Astrocyte (in vitro differentiated cells and primary cell): Measurements from ENCODE around the gene PLPPR1. TPM values are rescaled to one million over a fixed set of nuclear protein-coding genes. Genes with fewer than 3 reads are reported as not detected.

Experiments
- DNase-seq: peaks from one replicate; pipeline ENCODE4 v3.0.0-alpha.2; 2010; ENCODE audit warnings: low read depth
- FAIRE-seq: peaks from 2 replicates; lab custom pipeline; 2011; peaks lifted over from hg19 to GRCh38; lab: Jason Lieb, UNC
- H2AFZ ChIP-seq: 2 replicates; pipeline ENCODE4 v1.6.0; 2012; ENCODE audit warnings: low read depth, low read length, inconsistent platforms
- H3K27ac ChIP-seq: 2 replicates; pipeline ENCODE4 v1.5.1; 2011; ENCODE audit warnings: low read depth, low read length, inconsistent platforms
- H3K27me3 ChIP-seq: 2 replicates; pipeline ENCODE4 v1.6.0; 2011; ENCODE audit warnings: low read length, inconsistent platforms; ENCODE audit not compliant: insufficient read depth
- H3K36me3 ChIP-seq: 2 replicates; pipeline ENCODE4 v1.5.1; 2011; ENCODE audit warnings: low read length, inconsistent platforms; ENCODE audit not compliant: insufficient read depth
- H3K4me1 ChIP-seq: 2 replicates; pipeline ENCODE4 v1.5.1; 2011; ENCODE audit warnings: low read length, inconsistent platforms; ENCODE audit not compliant: insufficient read depth
- H3K4me2 ChIP-seq: 2 replicates; pipeline ENCODE4 v1.6.0; 2012; ENCODE audit warnings: low read length, inconsistent platforms
- H3K4me3 ChIP-seq: 2 replicates; pipeline ENCODE4 v1.5.1; 2011; ENCODE audit warnings: low read depth, mild to moderate bottlenecking, low read length, inconsistent platforms; ENCODE audit not compliant: insufficient read depth
- H3K79me2 ChIP-seq: 2 replicates; pipeline ENCODE4 v1.6.0; 2012; ENCODE audit warnings: mild to moderate bottlenecking, low read length, inconsistent platforms; ENCODE audit not compliant: insufficient read depth
- H3K9ac ChIP-seq: 2 replicates; pipeline ENCODE4 v1.6.0; 2012; ENCODE audit warnings: mild to moderate bottlenecking, low read length, inconsistent platforms
- H3K9me3 ChIP-seq: 2 replicates; pipeline ENCODE4 v1.5.1; 2012; ENCODE audit warnings: low read depth, mild to moderate bottlenecking, low read length, inconsistent platforms; ENCODE audit not compliant: insufficient read depth
- H4K20me1 ChIP-seq: 2 replicates; pipeline ENCODE4 v1.6.0; 2012; ENCODE audit warnings: low read length, inconsistent platforms; ENCODE audit not compliant: insufficient read depth
- H3K27ac Mint-ChIP-seq: one replicate; pipeline ENCODE4 v1.8.0; 2021; ENCODE audit warnings: mild to moderate bottlenecking, mixed read lengths; ENCODE audit not compliant: unreplicated experiment
- H3K27me3 Mint-ChIP-seq: one replicate; pipeline ENCODE4 v1.8.0; 2021; ENCODE audit warnings: low read depth, mixed read lengths; ENCODE audit not compliant: unreplicated experiment
- H3K36me3 Mint-ChIP-seq: one replicate; pipeline ENCODE4 v1.8.0; 2021; ENCODE audit warnings: low read depth, mixed read lengths; ENCODE audit not compliant: unreplicated experiment
- H3K4me1 Mint-ChIP-seq: one replicate; pipeline ENCODE4 v1.8.0; 2021; ENCODE audit warnings: low read depth, mixed read lengths; ENCODE audit not compliant: unreplicated experiment
- H3K4me3 Mint-ChIP-seq: one replicate; pipeline ENCODE4 v1.8.0; 2021; ENCODE audit warnings: mild to moderate bottlenecking, moderate library complexity, mixed read lengths; ENCODE audit not compliant: unreplicated experiment
- H3K9me3 Mint-ChIP-seq: one replicate; pipeline ENCODE4 v1.8.0; 2021; ENCODE audit warnings: mild to moderate bottlenecking, mixed read lengths; ENCODE audit not compliant: unreplicated experiment
- EZH2 ChIP-seq: IDR thresholded peaks from 2 replicates; pipeline ENCODE4 v1.6.1; 2012; ENCODE audit warnings: mild to moderate bottlenecking, low read length, inconsistent platforms; ENCODE audit not compliant: insufficient read depth
- total RNA-seq: library from RNA; stranded (reverse); gene quantifications from 2 replicates; pipeline ENCODE4 v1.2.1, GENCODE V29; 2021
- TF ChIP-seq, protein P1 (sequence below): IDR thresholded peaks from 2 replicates; pipeline ENCODE4 v1.5.1; 2011; ENCODE audit warnings: low read depth, mild to moderate bottlenecking, inconsistent platforms, low read length, moderate library complexity; ENCODE audit not compliant: insufficient read depth

PLPPR1 gene
- total RNA-seq, 1 donor from 2014 or later: not detected

DNA sequence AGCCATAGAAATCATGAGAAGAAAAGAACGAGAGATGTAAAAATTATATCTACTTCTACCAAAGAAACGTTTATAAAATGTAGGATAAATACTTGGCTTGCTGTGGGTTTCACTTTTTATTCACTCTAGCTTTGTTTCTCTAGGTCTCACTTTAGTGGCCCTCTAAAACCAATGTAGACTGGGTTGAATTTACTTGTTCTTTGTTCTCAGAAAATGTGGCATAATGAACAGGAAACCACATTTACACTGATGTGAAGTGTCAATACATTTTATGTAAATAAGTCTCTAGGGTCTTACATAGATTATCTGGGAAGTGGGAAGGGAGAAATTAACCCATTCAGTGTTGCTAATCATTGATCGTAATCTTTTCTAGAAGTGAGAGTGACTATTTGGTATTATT, 58.9 kb downstream of the PLPPR1 start:
- Mint-ChIP-seq H3K27ac (no peak overlapping the region), H3K4me1 (no peaks in the 10 kb centered on the region), H3K9me3 (no peaks in the 10 kb centered on the region), H3K4me3 (no peak overlapping the region), H3K36me3 (no peaks in the 10 kb centered on the region), H3K27me3 (peaks cover 4% of the 10 kb centered on the region)
- H2AFZ ChIP-seq: no peak overlapping the region
- H4K20me1 ChIP-seq: no peaks in the 10 kb centered on the region
- FAIRE-seq (peak; percentile 13), DNase-seq (no peak)
- no peaks in the 10 kb centered on the region for H3K4me1 ChIP-seq
- no peak for TF ChIP-seq EZH2
- TF ChIP-seq, protein P1, sequence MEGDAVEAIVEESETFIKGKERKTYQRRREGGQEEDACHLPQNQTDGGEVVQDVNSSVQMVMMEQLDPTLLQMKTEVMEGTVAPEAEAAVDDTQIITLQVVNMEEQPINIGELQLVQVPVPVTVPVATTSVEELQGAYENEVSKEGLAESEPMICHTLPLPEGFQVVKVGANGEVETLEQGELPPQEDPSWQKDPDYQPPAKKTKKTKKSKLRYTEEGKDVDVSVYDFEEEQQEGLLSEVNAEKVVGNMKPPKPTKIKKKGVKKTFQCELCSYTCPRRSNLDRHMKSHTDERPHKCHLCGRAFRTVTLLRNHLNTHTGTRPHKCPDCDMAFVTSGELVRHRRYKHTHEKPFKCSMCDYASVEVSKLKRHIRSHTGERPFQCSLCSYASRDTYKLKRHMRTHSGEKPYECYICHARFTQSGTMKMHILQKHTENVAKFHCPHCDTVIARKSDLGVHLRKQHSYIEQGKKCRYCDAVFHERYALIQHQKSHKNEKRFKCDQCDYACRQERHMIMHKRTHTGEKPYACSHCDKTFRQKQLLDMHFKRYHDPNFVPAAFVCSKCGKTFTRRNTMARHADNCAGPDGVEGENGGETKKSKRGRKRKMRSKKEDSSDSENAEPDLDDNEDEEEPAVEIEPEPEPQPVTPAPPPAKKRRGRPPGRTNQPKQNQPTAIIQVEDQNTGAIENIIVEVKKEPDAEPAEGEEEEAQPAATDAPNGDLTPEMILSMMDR: no peak
- H3K27ac ChIP-seq: no peak overlapping the region
- no peaks in the 10 kb centered on the region for H3K9me3 ChIP-seq
- H3K9ac ChIP-seq: no peak overlapping the region
- H3K4me3 ChIP-seq: no peak overlapping the region
- no peak overlapping the region for H3K4me2 ChIP-seq
- no peaks in the 10 kb centered on the region for H3K79me2 ChIP-seq
- no peaks in the 10 kb centered on the region for H3K36me3 ChIP-seq
- no peaks in the 10 kb centered on the region for H3K27me3 ChIP-seq

DNA sequence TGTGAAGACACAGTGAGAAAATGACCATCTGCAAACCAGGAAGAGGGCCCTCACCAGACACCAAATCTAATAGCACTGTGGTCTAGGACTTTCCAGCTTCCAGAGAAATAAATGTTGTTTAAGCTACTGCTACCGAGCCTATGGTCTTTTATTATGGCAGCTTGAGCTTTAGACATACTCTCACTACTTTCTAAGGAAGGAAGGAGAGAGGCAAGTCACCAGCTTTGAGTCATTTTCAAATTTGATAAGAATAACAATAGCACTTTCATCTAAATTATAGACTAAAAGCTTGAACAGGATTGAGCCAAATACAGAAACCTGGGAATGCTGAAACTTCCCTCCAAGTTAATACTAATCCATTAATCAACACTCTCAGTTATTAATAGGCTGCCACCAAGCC, 64.4 kb downstream of the PLPPR1 start:
- H3K27ac Mint-ChIP-seq: no peak overlapping the region
- DNase-seq (no peak), FAIRE-seq (no peak)
- no peak for TF ChIP-seq EZH2
- TF ChIP-seq, protein P1: no peak
- Histone ChIP-seq H3K9me3 (no peaks in the 10 kb centered on the region), H3K27me3 (no peaks in the 10 kb centered on the region), H3K79me2 (no peaks in the 10 kb centered on the region), H3K4me1 (no peaks in the 10 kb centered on the region), H3K4me3 (no peak overlapping the region), H2AFZ (no peak overlapping the region), H3K36me3 (no peaks in the 10 kb centered on the region), H3K27ac (no peak overlapping the region), H3K4me2 (no peak overlapping the region), H4K20me1 (no peaks in the 10 kb centered on the region), H3K9ac (no peak overlapping the region)
- H3K9me3 Mint-ChIP-seq: no peaks in the 10 kb centered on the region
- H3K36me3 Mint-ChIP-seq: no peaks in the 10 kb centered on the region
- peaks cover 4% of the 10 kb centered on the region for H3K27me3 Mint-ChIP-seq
- no peak overlapping the region for H3K4me3 Mint-ChIP-seq
- H3K4me1 Mint-ChIP-seq: peaks cover 10% of the 10 kb centered on the region

DNA sequence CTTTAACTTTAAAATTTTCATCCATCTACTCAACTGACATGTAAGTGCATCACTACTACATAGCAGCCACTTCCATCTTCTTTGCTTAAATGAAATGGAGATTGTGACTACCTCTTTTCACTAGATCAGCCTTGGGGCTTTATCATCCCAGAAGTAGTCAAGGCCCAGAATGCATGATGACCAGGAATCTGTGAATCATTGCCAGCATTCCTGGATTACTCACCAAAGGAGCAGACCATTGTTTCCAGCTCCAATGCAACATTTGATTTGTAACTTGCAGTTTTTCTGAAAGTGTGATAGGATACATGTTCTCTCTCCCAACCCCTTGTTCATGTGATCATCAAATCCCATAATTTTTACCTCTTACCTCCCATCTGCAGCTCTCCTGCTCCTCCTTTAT, 65.1 kb downstream of the PLPPR1 start:
- Histone ChIP-seq H3K27ac (no peak overlapping the region), H3K27me3 (no peaks in the 10 kb centered on the region), H3K36me3 (no peaks in the 10 kb centered on the region), H3K4me2 (no peak overlapping the region), H3K9me3 (no peaks in the 10 kb centered on the region), H3K79me2 (no peaks in the 10 kb centered on the region), H4K20me1 (no peaks in the 10 kb centered on the region), H3K9ac (no peak overlapping the region), H3K4me3 (no peak overlapping the region), H2AFZ (no peak overlapping the region), H3K4me1 (no peaks in the 10 kb centered on the region)
- TF ChIP-seq EZH2: no peak
- TF ChIP-seq, protein P1: no peak
- DNase-seq (peak; percentile 32), FAIRE-seq (peak; percentile 13)
- H3K36me3 Mint-ChIP-seq: no peaks in the 10 kb centered on the region
- peaks cover 10% of the 10 kb centered on the region for H3K4me1 Mint-ChIP-seq
- H3K27me3 Mint-ChIP-seq: peaks cover 4% of the 10 kb centered on the region
- peaks cover 4% of the 10 kb centered on the region for H3K9me3 Mint-ChIP-seq
- H3K4me3 Mint-ChIP-seq: no peak overlapping the region
- peak overlapping the region; percentile 21 for H3K27ac Mint-ChIP-seq
